HG03025 (cell line): ENCODE measurements around the gene SEPTIN12.

Source experiments
- ATAC-seq: cut with Tn5 transposase; IDR thresholded peaks from one replicate; pipeline ENCODE4 v1.9.1; 2021; ENCODE audit warnings: mild to moderate bottlenecking, moderate library complexity; ENCODE audit not compliant: unreplicated experiment, low FRiP score

The SEPTIN12 gene

GRCh38 chr16:4803898-4804762 is 16.0 kb upstream of the SEPTIN12 start:
- no peak for ATAC-seq

- ATAC-seq = no peak
These were observed 15.3 kb upstream of the SEPTIN12 start for GRCh38 chr16:4803401-4803844.

GRCh38 chr16:4802659-4803287 is 14.6 kb upstream of the SEPTIN12 start:
- peak; percentile 94 for ATAC-seq

- ATAC-seq = peak; percentile 44
These were observed 14.0 kb upstream of the SEPTIN12 start, which contains the start of gene ROGDI for GRCh38 chr16:4801962-4802658. Gene ROGDI, minus strand, starts transcription at chr16:4802633. Its CDS starts 62 bp downstream, at chr16:4802571.

GRCh38 chr16:4801051-4801961 is 13.2 kb upstream of the SEPTIN12 start:
- no peak for ATAC-seq

GRCh38 chr16:4800290-4801041 is 12.3 kb upstream of the SEPTIN12 start:
- no peak for ATAC-seq

GRCh38 chr16:4799171-4799855 is 11.2 kb upstream of the SEPTIN12 start:
- no peak for ATAC-seq

- ATAC-seq = no peak
These were observed 10.3 kb upstream of the SEPTIN12 start for GRCh38 chr16:4798456-4798855.

GRCh38 chr16:4797805-4798252 is 9.7 kb upstream of the SEPTIN12 start:
- ATAC-seq = no peak

GRCh38 chr16:4796982-4797804 is 9.0 kb upstream of the SEPTIN12 start:
- no peak for ATAC-seq

GRCh38 chr16:4795828-4796572 is 7.9 kb upstream of the SEPTIN12 start:
- no peak for ATAC-seq

GRCh38 chr16:4795181-4795827 is 7.2 kb upstream of the SEPTIN12 start, which contains the start of gene SMIM22:
Gene SMIM22, plus strand, starts transcription at chr16:4795369. Its CDS starts 366 bp downstream, at chr16:4795735.
- ATAC-seq = no peak

GRCh38 chr16:4792951-4793513 is 4.9 kb upstream of the SEPTIN12 start:
- ATAC-seq = no peak

- ATAC-seq = no peak
These were observed 2.7 kb upstream of the SEPTIN12 start for GRCh38 chr16:4790871-4791270.

- no peak for ATAC-seq
These were observed 2.1 kb upstream of the SEPTIN12 start for GRCh38 chr16:4790261-4790660.

- ATAC-seq = no peak
These were observed 765 bp upstream of the SEPTIN12 start for GRCh38 chr16:4788910-4789309.
